ENCODE results near the gene SLC12A4.

DNA sequence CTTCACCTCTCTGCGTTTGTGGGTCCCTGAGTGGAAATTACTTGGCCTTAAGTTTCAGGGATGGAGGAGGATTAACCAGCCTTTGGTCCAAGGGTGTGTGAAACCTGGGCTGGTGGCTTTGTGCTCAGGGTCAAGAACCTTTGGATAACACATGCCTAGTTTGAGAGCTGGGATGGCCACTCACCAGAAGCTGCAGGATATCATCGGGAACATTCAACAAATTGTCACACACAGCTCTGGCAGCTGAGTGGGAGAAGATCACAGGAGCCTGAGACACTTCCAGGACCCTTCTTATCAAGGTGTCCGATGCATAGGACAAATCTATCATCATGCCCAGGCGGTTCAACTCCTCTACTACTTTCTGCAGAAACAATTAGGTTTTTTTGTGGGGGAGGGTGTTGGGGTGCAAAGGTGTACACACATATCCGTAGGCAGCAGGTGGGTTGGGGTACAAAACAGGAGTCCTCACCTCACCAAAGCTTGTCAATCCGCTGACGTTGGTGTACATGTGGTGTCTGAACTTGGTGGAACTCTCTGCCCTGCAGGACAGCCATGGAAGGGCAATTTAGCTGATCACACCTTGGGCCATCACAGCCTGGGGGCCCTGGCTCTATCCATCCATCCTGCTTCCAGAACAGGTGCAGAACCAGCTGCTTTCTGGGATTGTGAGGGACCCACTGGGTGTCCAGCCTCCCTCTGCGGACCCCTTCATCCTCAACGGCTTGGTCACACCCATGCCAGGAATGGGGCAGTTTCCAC, 9.2 kb upstream of the SLC12A4 start:
- no peak for TF ChIP-seq CTCF (conservative IDR thresholded peaks at IDR 0.05; ENCODE audit: low read depth, low read length)
- no peak for TF ChIP-seq EZH2 (IDR thresholded peaks at IDR 0.05; ENCODE audit: borderline replicate concordance, low read depth, low read length, poor library complexity, severe bottlenecking)
